Stimulated activated CD4-positive, alpha-beta T cell treated with anti-CD3 and anti-CD28 coated beads, Interleukin-15, amount 100 ng/mL, for 48 hours (primary cell): ENCODE measurements around the gene TAS1R2.
"Not testable (repeated sequence)": the region's sequence is repeated elsewhere in the genome, so short reads cannot be mapped to it uniquely, and the experiment has no call there.

Experiments used
- DNase-seq, 2 donors: peaks; one replicate each; pipeline ENCODE4 v3.0.0-alpha.2; 2020; ENCODE audit warnings: low read depth in 2 of 2

Gene TAS1R2

DNA sequence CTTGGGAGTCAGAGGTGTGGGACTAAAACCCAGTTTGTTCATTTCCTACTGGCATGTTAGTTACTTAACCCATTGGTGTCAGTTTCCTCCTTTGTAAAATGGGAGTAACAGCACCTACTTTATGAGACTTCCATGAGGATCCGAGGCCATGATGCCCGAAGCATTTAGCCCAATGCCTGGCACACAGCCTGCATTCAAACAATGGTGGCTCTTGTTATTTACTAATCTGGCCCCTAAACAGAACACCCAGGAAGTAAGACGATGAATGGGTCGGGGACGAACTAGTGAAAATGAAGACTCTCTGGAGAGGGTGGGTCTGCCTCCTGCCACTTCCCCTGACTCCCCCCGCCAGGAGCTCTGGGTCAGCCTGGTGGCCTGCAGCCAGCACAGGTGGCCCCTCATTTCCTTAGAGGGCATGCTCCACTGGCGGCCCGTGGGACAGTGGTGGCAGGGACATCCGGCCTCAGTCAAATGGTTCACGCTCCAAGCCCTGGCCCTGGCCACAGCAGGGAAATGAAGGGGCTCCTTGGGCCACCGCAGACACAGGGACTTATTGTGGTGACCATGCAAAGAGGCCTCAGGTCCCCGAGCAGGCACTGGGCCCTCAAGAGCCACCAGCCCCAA, 9.5 kb upstream of the TAS1R2 start:
- DNase-seq = no peak

DNA sequence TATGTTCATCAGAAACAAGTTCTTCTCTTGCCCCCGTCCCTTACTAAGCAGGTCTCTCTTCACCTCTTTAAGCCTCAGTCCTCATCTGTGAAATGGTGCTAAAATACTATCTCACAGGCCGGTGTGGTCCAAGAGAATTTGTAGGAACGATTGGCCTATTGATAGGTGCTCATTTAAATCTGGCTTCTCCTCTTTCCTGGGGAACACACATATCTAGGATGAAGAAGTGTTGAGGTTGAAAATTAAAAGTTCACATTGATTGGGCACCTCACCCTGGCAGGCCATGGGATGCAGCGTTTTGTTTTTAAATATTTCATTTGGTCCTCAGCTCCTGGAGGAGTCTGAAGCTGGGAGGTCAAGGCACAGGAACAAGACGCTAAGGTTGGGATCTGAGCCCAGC, 8.9 kb upstream of the TAS1R2 start:
- DNase-seq = no peak

DNA sequence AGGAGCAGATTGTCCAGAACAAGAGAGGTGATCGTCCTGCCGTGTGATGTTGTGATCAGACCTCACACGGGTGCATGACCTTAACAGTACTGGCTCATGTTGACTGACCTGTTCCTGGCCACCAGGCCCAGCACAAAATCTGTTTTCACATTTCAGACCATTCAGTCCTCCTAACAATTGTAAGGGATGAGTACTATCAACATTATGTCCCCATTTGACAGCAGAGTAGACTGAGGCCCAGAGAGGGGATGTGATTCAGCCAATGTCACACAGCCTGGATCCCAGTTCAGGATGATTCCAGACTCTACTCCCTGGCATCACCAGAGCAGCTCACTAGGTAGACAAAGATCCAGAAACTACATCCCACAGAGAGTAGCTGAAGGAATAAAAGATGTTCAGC, 7.4 kb upstream of the TAS1R2 start:
- DNase-seq = no peak

DNA sequence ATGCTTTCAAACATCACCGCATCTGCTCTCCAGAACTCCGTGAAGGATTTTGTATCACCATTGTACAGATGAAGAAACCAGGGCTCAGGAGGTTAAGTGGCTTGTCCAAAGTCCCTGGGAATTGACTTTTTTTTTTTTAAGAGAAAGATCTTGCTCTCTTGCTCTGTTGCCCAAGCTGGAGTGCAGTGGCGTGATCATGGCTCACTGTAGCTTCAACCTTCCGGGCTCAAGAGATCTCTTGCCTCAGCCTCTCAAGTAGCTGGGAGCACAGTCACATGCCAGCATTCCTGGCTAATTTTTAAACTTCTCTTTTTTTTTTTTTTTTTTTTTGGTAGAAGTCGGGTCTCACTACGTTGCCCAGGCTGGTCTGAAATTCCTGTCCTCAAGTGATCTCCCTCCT, 6.9 kb upstream of the TAS1R2 start:
- DNase-seq = no peak

DNA sequence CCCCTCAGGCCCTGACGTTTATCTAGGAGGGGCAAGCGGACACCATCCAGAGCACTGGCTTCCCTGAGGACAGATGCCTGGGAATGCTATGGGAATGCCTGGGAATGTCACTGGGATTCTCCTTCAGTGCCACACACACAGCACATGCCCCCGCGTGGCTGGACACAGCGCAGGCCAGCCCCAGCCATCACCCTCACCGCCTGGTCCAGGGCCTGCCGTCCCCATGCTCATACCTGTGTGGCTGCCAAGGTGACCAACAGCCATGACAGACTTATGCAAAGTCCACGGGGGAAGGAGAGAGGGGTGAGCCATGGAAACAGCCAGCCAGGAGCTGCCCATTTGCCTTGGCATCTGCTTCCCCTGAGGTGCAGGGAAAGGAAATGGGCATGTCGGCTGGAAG, 5.7 kb upstream of the TAS1R2 start:
- no peak for DNase-seq

DNA sequence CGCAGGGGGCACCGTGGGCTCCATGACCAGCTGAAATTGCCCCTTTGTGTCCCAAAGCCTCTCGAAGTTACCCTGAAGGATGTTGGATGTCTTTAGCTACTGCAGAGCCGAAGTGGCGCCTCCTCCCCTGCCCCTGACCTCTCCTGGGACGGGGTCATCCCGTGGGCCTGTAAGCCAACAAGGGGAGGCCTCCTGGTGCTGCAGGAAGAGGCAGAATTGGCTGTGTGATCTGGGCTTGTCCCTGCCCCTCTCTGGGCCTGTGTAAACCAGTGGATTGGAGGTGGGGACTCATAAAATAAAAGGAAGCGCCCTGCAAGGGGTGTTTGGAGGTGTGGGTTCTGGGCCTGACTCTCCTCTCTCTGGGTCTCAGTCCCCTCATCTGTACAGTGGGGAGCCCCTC, 2.1 kb upstream of the TAS1R2 start:
- DNase-seq = no peak

DNA sequence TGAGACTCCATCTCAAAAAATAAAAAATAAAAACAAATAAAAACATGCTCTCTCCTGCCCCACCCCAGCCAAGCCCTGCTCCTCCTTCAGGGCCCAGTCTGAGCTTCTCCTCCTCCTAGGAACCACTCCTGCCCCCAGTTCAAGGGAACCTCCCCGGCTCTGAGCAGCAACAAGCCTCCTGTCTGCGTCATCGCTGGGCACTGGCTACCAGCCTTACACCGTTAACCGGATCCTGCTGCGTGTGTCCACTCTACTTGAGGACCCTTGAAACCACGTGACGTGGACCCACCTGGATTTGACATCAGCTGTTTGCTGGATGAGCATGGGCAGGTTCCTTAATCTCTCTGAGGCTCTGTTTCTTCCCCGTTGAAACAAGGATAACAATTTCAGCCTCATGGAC, 1.6 kb upstream of the TAS1R2 start:
- no peak for DNase-seq

DNA sequence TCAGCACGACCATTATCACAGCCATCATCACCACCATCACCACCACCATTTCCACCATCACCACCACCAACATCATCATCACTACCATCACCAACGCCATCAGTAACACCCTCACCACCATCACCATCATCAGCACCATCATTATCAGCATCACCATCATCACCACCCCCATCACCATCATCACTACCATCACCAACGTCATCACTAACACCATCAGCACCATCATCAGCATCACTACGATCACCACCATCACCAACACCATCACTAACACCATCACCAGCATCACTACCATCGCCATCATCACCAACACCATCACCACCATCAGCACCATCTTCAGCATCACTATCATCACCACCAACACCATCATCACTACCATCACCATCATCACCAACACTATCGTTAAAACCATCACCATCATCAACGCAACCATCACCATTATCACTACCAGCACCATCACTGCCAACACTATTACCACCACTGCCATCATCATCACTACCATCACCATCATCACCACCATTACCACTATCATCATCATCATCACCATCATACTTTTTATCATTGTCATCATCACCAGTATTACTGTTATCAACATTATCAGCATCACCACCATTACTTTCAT, 1.3 kb downstream of the TAS1R2 start:
- DNase-seq = no peak

DNA sequence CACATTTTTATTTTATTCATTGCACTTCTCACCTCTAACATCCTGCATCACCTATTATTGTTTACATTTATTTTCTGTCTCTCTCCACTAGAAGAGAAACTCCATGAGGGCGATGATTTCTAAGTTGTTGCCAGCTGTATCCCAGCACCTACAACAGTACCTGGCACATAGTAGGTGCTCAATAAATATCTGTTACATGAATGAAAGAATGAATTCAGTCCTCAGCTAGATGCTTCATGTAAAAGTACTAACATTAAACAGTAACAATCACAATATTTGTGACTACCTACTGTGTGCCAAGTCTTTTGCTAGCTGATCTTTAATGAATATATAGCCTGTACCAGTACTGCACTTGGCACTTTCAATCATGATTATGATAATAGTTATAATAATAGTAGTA, 3.0 kb downstream of the TAS1R2 start:
- no peak for DNase-seq

DNA sequence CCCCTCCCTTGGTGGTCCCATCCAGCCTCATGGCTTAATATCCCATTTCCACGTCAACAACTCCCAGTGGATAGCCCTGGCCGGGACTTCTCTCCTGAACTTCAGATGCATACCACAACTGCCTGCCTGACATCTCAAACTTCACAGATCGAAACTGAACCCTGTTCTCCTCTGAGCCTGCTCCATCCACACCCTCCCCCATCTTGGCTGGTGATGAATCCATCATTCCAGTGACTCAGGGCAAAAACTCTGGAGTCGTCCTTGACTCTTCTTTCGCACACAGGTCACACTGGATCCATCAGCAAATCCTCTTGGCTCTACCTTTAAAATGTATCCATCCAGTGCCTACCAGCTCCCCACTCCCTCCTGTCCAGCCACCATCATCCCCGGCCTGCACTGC, 3.9 kb downstream of the TAS1R2 start:
- DNase-seq = no peak

DNA sequence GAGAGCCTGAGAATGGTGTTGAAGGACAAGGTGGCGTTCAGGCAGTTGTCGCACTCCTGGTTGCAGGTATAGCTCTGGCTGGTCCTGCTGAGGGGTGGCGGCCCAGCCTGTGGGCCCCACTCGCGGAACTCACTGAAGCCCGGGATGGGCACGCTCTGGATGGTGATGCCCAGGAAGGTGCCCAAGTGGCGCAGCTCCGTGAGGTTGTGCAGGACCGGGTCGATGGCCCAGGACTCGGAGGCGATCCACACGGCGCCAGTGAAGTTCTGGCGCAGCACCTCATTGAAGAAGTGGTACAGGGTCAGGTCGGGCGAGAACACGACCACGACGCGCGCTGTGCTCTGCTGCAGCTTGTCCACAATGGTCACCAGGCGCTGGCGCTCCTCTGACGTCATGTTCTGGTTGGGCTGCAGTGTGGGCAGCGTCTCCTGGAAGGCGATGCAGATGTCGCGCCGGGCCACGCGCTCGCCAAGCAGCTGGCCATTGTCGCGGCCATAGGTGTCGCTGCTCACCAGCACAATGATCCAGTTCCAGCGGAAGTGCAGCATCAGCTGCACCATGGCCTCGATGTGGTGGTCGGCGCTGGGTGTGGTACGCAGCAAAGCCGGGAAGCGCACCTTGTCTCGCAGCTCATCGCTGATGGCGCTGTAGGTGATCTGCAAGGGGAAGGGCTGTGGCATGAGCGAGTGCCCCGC, 5.0 kb downstream of the TAS1R2 start:
- no peak for DNase-seq

DNA sequence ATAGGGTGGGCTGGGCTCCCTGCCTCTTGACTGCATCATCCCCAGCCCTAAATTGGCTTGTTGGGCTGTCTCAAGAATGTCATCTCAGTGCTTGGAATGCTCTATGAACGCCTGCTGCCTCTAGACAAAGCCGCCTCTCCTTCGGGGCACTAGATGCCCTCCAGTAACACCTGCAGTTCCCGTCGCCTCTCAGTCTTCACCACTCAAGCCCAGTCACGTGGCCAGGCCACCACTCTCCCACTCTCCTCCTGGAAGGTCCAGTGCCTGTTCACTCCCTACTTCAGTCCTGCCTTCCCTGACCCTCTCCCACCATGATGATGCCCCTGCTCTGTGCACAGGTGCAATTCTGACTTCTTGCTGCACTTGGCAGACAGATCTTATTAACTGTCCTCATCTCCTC, 7.0 kb downstream of the TAS1R2 start:
- no peak for DNase-seq

DNA sequence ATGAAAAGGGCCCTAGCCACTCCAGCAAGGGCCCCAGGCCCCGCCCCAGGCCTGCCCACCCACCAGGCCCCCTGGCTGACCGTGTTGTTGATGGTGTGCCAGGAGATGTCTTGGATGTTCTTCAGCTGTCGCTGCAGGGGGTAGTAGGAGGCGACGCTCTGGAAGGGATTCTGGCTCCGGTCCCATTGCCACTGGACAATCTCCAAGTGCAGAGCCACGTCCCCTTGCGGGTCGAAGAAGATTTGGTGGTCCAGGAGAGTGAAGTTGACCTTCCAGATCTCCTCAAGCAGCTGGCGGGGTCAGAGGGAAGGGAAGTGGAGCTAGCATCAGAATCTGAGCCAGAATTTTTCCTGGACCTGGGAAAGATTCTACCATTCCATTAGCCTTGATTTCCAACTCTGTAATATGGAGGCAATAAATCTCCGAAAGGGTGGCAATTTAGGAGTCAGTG, 10.2 kb downstream of the TAS1R2 start:
- no peak for DNase-seq

DNA sequence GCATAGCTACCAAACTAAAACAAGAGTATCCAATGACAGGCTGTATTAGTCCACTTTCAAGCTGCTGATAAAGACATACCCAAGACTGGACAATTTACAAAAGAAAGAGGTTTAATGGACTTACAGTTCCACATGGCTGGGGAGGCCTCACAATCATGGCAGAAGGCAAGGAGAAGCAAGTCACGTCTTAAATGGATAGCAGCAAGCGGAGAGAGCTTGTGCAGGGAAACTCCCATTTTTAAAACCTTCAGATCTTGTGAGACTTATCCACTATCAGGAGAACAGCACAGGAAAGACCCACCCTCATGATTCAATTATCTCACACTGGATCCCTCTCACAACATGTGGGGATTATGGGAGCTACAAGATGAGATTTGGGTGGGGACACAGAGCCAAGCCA, 11.7 kb downstream of the TAS1R2 start:
- DNase-seq = not testable (repeated sequence)

DNA sequence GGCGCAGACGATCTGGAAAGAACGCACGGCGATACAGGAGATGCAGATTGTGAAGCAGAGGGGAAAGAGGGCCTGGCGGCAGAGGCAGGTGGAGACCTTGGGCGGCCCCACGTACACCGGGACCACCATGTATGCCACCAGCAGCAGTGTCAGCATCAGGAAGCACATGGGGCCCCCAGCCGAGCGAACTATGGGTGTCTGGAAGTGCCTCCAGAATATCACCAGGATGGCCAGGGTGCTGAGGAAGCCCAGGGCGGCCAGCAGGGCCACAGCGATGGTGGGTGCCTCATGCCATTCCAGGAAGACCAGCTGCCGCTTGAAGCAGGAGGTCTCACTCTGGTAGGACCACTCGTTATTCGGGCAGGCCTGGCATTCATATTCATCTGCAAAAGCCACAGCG, 19.3 kb downstream of the TAS1R2 start:
- no peak for DNase-seq

DNA sequence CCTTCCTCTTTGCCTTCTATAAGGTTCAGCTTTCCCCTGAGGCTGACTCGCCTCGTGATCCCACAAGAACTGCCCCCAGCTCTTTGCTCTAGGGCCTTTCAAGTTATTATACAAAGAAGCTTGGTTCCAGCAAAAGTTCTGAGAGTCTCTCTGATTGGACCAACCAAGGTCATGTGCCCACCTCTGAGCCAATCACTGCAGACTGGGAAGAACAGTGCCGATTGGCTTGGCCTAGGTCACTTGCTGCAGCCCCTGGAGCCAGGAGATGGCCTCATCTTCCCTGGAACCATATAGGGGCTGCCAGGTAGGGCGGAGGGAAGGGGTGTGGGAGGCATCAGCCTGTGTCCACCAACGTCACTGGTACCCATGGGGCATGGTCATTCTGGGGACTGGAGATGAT, 22.8 kb downstream of the TAS1R2 start:
- DNase-seq = no peak

DNA sequence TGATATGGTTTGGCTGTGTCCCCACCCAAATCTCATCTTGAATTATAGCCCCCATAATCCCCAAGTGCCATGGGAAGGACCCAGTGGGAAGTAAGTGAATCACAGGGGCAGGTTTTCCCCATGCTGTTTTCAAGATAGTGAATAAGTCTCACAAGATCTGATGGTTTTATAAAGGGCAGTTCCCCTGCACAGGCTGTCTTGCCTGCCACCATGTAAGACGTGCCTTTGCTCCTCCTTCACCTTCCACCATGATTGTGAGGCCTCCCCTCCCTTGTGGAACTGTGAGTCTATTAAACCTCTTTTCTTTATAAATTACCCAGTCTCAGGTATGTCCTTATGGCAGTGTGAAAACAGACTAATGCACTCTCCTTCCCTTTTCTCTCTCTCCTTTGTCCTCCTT, 27.1 kb downstream of the TAS1R2 start:
- DNase-seq = not testable (repeated sequence)

DNA sequence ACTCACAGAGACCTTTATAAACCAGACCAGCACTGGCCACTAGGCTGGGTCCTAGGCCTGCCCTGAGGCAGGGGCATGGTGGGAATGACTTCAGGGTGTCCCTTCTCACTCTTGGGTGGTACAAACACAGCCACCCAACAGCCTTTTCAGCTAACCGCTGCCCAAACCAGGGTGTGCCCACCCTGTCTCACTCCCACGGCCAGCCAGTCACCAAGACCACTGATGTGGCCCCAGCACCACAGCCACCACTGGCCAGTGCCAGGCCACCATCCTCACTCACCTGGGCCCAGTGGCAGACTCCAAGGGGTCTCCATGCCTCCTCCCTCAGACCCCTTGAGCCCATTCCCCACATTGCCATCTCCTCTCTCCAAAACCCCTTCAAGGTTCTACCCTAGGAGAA, 27.8 kb downstream of the TAS1R2 start:
- no peak for DNase-seq

DNA sequence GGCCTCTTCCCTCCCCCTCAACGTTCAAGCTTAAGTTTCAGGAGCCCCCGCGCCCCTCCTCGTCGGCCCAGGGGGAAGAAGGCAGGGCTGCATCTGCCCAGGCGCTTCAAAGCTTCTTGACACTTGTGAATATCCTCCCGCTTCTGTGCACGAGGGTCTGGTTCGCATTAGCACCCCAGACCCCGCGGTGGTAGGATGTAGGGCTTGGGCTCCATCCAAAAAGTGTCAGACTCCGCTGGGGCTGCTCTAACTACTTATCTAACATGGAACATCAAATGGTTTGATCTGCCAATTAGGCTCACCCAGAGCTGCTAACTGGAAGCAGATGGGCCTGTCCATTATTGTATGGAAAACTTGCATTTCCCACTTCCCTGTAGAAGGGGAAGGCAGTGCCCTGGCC, 28.9 kb downstream of the TAS1R2 start:
- no peak for DNase-seq

DNA sequence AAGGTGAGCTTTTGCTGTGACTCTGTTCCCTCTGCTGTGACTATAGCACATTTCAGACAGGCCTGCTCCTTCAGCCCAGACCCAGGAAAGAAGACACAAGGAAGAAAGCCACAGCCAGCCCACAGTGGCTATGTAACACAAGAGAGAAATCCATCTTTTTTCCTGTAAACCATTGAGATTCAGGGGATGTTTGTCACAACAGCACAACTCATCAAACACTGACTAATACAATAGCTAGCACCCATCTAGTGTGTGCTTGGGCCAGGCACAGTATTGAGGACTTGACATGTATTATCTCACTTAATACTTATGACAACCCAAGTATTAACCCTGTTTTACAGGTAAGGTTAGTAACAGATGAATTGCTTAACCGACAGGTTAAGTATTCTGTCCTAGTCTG, 29.8 kb downstream of the TAS1R2 start:
- DNase-seq = no peak

DNA sequence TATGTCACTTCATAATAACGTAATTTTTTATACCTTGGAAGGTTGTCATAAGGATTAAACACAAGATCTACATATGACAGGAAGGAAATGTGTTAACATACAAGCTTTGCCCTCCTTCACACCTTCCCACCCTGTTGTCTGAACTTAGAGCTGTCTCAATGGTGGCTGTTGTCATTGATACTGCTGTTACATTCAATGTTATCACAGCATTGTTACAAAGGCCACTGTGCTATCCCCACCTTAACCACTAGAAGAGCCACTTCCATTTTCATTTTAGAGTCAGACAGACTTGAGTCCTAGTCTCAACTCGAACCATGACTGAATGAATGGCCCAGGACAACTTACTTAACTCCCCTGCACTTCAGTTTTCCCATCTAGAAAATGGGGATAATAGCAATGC, 31.2 kb downstream of the TAS1R2 start:
- DNase-seq = no peak

DNA sequence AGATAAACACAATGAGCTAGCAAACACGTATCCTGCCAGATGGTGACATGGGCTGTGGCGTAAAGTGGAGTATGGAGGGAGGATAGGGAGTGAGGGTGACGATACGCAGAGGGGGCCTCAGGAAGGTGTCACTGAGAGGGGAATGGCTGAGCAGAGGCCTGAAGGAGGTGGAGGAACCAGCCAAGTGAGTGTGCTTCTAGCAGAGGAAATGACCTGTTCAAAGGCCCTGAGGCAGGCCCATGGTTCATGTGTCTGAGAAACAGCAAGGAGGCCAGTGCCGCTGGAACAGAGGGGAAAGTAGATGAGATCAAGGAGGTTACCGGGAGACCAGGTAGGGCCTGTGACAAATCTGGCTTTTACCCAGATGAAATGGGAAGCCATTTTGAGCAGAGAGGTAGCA, 36.0 kb downstream of the TAS1R2 start:
- DNase-seq = no peak
